Activated T-cell treated with anti-CD3 and anti-CD28 coated beads, Interleukin-2, amount 50 U/mL, for 72 hours (primary cell): ENCODE measurements around the gene H3-3A. TPM values are rescaled to one million over a fixed set of nuclear protein-coding genes. Genes with fewer than 3 reads are reported as not detected.
"Not testable (repeated sequence)": the region's sequence is repeated elsewhere in the genome, so short reads cannot be mapped to it uniquely, and the experiment has no call there.

ENCODE experiments used
- ATAC-seq, 2 donors: fragments of 150-1000 bp; cut with Tn5 transposase; replicated peaks in 1 of 2; 2 replicates each; pipeline ENCODE4 v1.10.0; 2021; ENCODE audit warnings: moderate library complexity in 2 of 2, mild to moderate bottlenecking in 1 of 2
- DNase-seq, 2 donors: peaks; one replicate each; pipeline ENCODE4 v3.0.0; 2021 to 2022; ENCODE audit warnings: mixed read lengths in 1 of 2
- H3K27ac Mint-ChIP-seq: one replicate; pipeline ENCODE4 v1.8.0; 2022; ENCODE audit warnings: mild to moderate bottlenecking, moderate library complexity, mixed read lengths
- H3K27me3 Mint-ChIP-seq: one replicate; pipeline ENCODE4 v1.8.0; 2022; ENCODE audit warnings: low read depth, mixed read lengths
- H3K36me3 Mint-ChIP-seq, 2 donors: one replicate each; pipeline ENCODE4 v1.8.0; 2022; ENCODE audit warnings: mixed read lengths in 2 of 2, mild to moderate bottlenecking in 1 of 2; ENCODE audit not compliant: insufficient read depth in 2 of 2
- H3K4me1 Mint-ChIP-seq: one replicate; pipeline ENCODE4 v1.8.0; 2022; ENCODE audit warnings: low read depth, mixed read lengths
- H3K4me3 Mint-ChIP-seq, 2 donors: one replicate each; pipeline ENCODE4 v1.8.0; 2022; ENCODE audit warnings: mild to moderate bottlenecking in 2 of 2, mixed read lengths in 2 of 2, moderate library complexity in 2 of 2
- H3K9me3 Mint-ChIP-seq, 2 donors: one replicate each; pipeline ENCODE4 v1.8.0; 2022; ENCODE audit warnings: mixed read lengths in 2 of 2
- total RNA-seq, 2 donors: library from RNA; stranded (reverse); gene quantifications; one replicate each; pipeline ENCODE4 v1.2.3, GENCODE V29; 2022

Gene H3-3A
- total RNA-seq, 2 donors from 2014 or later: 231 to 239 TPM

DNA sequence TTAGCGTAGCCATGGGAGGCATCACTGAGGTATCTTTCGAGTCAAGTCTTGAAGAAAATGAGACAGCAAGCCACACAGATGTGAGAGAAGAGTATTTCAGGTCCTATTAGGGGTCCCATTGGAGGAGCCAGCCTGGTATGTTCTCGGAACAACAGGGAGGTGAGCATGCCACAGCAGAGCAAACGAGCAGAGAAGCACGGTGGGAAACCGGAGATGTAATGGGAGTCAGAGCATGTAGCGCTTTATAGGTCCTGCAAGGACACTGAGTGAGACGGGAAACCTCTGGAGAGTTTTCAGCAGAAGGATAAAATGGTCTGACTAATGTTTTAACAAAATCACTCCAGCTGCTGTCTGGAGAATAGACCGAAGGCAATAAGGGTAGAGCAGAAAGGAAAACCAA lies 15.9 kb downstream of the H3-3A start:
- H3K4me1 Mint-ChIP-seq: peaks cover 8% of the 10 kb centered on the region
- no peak overlapping the region for H3K4me3 Mint-ChIP-seq

DNA sequence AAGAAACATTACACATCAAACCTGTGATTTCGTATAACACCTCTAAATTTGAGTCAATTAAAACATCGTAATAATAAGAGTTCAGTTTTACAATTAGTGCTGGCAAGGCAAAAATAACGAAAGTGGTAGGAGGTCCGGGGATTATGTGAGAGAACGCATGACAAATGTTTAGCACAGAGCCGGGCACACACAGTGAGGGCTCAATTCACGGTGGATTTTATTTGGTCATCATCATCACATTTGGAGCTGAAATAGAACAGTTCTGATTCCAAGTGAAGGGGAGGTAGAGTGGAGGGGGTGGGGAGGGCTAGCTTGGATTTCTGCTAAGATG lies 20.0 kb downstream of the H3-3A start:
- peaks cover 8% of the 10 kb centered on the region for H3K4me1 Mint-ChIP-seq
- no peaks in the 10 kb centered on the region for H3K9me3 Mint-ChIP-seq
- no peaks in the 10 kb centered on the region for H3K36me3 Mint-ChIP-seq
- no peak for DNase-seq
- H3K27ac Mint-ChIP-seq: peak overlapping the region; percentile 58
- ATAC-seq: peak in 1 of 2 donors; percentile 2
- no peaks in the 10 kb centered on the region for H3K27me3 Mint-ChIP-seq
- peak overlapping the region; percentile 97 to 98 for H3K4me3 Mint-ChIP-seq

More for the DNA sequence above, 15.9 kb downstream of the H3-3A start:
- Mint-ChIP-seq H3K27me3 (no peaks in the 10 kb centered on the region), H3K9me3 (no peaks in the 10 kb centered on the region), H3K27ac (no peak overlapping the region), H3K36me3 (peaks cover 3 to 6% of the 10 kb centered on the region in 2 donors)
- DNase-seq: no peak
- ATAC-seq: no peak

DNA sequence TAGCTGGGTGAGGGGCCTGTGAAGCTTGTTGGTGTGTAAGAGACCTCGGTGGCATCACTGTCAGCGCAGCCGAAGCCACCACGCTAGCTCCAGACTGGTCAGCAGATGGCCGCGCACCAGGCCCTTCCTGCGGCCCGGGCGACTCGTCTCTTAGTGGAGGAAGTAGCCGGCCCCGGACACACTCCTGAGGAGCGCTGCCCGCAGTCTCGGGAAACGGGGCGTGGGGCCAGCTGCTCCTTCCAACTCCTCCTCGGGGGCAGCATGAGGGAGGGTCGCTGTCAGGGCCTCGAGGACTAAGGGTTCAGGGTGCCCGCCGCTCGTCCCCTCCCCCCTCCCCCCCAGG lies 20.4 kb downstream of the H3-3A start:
- peak; percentile 34 to 57 for ATAC-seq
- H3K4me1 Mint-ChIP-seq: peaks cover 8% of the 10 kb centered on the region
- DNase-seq: peak; percentile 19 to 47
- peak overlapping the region; percentile 97 to 98 for H3K4me3 Mint-ChIP-seq
- H3K36me3 Mint-ChIP-seq: no peaks in the 10 kb centered on the region
- no peaks in the 10 kb centered on the region for H3K9me3 Mint-ChIP-seq
- no peak overlapping the region for H3K27ac Mint-ChIP-seq
- H3K27me3 Mint-ChIP-seq: no peaks in the 10 kb centered on the region

DNA sequence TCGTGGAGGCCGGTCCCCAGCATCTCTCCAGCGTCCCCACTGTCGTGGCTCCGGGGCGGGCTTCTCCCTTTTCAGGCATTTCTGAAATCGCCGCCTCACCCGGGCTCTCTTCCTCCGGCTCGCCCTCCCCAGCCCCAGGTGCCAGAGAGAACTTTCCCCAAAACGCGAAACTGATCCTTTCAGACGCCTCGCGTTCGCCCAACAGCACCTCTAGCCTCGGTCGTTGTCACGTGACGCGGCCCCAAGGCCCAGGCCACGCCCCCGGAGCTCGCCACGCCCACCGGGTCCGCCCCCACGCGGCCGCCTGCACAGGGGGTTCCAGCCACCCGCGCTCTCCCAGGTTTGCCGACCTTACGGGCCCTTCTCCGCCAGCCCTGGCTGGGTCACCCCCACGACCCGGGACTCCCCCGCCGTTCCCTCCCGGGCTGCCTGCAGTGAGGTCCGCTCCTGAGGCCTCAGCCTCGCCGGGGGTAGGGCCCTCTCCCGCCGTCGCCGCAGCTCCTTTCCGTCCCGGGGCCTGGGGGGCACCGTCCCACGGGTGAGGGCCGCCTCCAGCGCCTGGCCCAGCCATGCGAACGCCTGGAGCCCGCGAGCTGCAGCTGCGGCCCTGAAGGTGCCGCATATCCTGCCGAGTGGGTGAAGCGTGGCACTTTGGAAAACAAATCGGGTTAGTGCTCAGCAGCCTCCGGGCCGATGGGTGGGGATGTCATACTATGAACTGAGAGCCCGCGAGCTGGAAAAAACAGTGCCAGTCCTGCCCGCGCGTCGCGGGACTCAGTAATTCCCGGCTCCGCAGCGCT lies 21.0 kb downstream of the H3-3A start:
- Mint-ChIP-seq H3K4me1 (peaks cover 8% of the 10 kb centered on the region), H3K36me3 (no peaks in the 10 kb centered on the region), H3K4me3 (peak overlapping the region; percentile 97 to 98), H3K9me3 (no peaks in the 10 kb centered on the region), H3K27me3 (no peaks in the 10 kb centered on the region), H3K27ac (peak overlapping the region; percentile 39)
- DNase-seq (peak; percentile 95 to 96), ATAC-seq (peak; percentile 92 to 93)

DNA sequence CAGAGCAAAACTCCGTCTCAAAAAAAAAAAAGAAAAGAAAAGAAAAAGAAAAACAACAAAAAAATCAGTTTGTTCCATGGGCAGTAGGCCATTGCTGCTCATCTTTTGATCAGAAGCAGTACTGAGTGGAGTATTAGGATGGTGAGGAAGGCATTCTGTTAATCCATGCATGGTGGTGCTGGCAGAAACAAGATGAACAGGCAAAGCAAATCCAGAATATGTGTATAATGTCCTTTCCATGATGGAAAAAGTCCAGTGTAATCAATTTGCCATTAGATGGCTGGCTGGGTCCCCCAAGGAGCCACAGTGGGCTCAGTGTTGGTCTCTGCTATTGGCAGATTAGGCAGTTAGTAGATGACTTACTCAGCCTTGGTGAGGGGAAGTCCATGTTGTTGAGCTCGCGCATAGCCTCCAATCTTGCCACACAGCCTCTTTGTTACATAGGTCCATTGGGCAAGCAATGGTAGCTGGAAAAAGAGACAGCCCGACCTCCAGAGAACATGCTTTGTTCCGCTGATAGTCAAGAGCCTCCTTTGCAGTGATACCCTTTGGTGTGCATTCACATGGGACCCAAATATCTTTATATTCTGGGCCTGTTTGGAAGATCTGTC lies 23.3 kb downstream of the H3-3A start:
- H3K36me3 Mint-ChIP-seq: no peaks in the 10 kb centered on the region
- H3K27me3 Mint-ChIP-seq: no peaks in the 10 kb centered on the region
- H3K9me3 Mint-ChIP-seq: no peaks in the 10 kb centered on the region
- no peak overlapping the region for H3K4me3 Mint-ChIP-seq
- H3K27ac Mint-ChIP-seq: no peak overlapping the region
- peaks cover 8% of the 10 kb centered on the region for H3K4me1 Mint-ChIP-seq
- DNase-seq (no peak), ATAC-seq (no peak)

DNA sequence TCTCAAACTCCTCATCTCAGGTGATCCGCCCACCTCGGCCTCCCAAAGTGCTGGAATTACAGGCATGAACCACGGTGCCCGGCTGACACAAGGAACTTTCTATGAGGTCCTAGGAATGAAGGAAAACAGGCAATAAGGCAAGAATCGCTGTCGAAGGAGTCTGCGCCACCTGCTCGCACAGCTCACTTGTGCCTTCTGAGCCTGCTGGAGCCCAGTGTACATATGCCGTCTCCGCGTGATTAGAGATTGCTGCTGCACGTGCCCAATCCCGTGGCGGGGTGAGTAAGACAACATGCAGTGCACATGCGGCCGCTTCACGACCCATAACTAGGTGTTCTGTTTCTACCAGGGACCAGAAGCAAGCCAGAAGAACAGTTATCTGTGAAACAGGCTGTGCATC lies 24.3 kb downstream of the H3-3A start:
- Mint-ChIP-seq H3K4me3 (no peak overlapping the region), H3K9me3 (no peaks in the 10 kb centered on the region)
- no peak for DNase-seq

DNA sequence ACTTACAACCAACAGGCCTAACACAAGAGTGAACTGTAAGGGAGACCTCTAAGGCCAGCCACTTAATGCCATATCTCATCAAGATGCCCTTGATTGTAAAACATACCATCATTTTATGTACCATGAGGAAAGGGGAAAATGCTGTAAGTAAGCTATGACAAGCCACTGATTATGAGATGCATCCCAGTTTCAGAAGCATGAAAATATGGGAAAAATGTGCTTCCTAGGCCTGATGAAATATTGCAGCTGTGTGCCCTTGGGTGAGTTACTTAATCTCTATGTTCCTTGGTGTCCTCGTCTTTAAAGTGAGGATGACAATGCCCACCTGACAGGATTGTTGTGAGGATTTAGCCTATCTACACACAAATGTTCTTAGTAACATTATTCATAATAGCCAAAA lies 28.9 kb downstream of the H3-3A start:
- Mint-ChIP-seq H3K36me3 (no peaks in the 10 kb centered on the region), H3K4me3 (no peak overlapping the region), H3K9me3 (no peaks in the 10 kb centered on the region), H3K27ac (no peak overlapping the region), H3K27me3 (no peaks in the 10 kb centered on the region), H3K4me1 (no peaks in the 10 kb centered on the region)
- DNase-seq (no peak), ATAC-seq (no peak)

More for the DNA sequence above, 24.3 kb downstream of the H3-3A start:
- peaks cover 8% of the 10 kb centered on the region for H3K4me1 Mint-ChIP-seq
- no peak overlapping the region for H3K27ac Mint-ChIP-seq
- no peak for ATAC-seq
- H3K27me3 Mint-ChIP-seq: no peaks in the 10 kb centered on the region
- no peaks in the 10 kb centered on the region for H3K36me3 Mint-ChIP-seq

DNA sequence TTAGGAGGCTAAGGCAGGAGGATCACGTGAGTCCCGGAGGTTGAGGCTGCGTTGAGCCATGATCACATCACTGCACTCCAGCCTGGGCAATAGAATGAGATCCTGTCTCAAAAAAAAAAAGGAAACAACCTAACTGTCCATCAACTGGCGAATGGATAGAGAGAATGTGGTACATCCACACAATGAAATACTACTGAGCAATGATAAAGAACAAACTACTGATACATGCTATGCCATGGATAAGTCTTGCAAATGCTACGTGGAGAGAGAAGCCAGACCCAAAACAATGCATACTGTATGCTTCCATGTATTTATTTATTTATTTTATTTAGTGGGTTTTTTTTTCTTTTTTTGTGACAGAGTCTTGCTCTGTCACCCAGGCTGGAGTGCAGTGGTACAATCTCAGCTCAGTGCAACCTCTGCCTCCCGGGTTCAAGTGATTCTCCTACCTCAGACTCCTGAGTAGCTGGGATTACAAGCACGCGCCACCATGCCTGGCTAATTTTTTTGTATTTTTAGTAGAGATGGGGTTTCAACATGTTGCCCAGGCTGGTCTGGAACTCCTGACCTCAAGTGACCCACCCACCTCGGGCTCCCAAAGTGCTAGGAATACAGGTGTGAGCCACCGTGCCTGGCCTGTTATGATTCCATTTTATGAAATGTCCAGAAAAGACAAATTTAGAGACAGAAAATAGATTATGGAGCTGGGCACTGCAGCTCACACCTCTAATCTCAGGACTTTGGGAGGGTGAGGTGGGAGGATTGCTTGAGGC lies 29.7 kb downstream of the H3-3A start:
- not testable (repeated sequence) for DNase-seq, H3K9me3 Mint-ChIP-seq, H3K27me3 Mint-ChIP-seq, ATAC-seq, H3K36me3 Mint-ChIP-seq, H3K4me3 Mint-ChIP-seq, H3K4me1 Mint-ChIP-seq, H3K27ac Mint-ChIP-seq

DNA sequence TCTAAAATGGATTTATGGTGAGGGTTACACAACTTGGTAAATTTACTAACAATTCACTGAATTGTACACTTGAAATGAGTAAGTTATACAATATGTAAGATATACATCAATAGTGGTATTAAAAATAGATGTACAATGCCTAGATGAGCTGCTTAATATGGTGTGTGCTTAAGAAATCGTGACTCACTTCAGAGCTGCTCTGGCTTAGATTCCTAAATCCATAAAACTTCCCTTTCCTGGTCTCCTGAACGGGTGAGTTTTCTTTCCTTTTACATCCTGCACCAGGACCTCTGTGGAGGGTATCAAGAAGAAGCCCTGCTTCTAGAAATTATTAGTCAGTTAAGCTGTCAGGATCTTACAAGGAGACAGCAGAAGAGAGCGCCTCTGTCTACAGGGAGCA lies 30.4 kb downstream of the H3-3A start:
- no peak overlapping the region for H3K4me3 Mint-ChIP-seq

DNA sequence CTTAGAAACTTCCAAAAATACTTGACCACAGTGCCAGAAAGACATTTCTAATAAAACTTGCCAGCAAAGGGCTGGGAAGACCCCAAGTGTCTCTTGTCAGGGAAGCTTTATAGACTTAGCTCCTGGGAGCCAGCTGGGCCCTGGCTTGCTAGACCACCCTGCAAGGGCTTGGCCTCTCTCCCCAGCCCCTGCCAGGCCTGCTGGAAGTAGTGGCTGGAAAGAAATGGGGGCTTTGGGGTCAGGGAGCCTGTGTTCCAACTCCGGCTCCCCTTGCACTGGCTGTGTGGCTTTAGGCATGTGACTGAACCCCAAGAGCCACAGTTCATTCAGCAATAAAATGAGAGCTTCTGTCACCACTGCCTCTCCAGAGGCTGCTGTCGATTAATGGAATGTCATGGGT lies 31.1 kb downstream of the H3-3A start:
- ATAC-seq (no peak), DNase-seq (no peak)
- H3K4me3 Mint-ChIP-seq: no peak overlapping the region
- peaks cover 4% of the 10 kb centered on the region for H3K4me1 Mint-ChIP-seq
- H3K27me3 Mint-ChIP-seq: peaks cover 6% of the 10 kb centered on the region
- no peaks in the 10 kb centered on the region for H3K36me3 Mint-ChIP-seq
- no peaks in the 10 kb centered on the region for H3K9me3 Mint-ChIP-seq
- H3K27ac Mint-ChIP-seq: no peak overlapping the region

More for the DNA sequence above, 30.4 kb downstream of the H3-3A start:
- Mint-ChIP-seq H3K27ac (no peak overlapping the region), H3K36me3 (no peaks in the 10 kb centered on the region), H3K27me3 (peaks cover 6% of the 10 kb centered on the region), H3K4me1 (peaks cover 4% of the 10 kb centered on the region), H3K9me3 (no peaks in the 10 kb centered on the region)
- ATAC-seq: no peak
- DNase-seq: no peak

DNA sequence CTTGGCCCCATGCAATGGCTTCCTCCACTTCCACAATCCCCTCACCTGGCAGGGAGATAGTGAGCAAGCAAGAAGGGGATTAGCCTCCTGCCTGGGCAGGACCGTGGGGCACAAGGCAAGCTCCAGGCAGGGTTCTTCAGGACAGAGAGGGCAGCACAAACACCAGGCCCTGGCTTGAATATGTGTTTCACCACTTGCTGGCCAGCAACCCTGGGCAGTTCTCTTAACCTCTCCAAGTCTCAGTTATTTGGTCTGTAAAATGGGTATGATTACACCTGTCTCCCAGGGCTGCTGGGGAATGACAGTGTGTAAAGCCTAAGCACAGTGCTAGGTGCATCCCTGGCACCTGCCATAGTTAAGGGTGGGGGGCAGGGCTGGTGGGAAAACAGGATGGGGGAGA lies 31.9 kb downstream of the H3-3A start:
- H3K9me3 Mint-ChIP-seq: no peaks in the 10 kb centered on the region
- H3K27ac Mint-ChIP-seq: no peak overlapping the region
- ATAC-seq (no peak), DNase-seq (no peak)
- no peaks in the 10 kb centered on the region for H3K36me3 Mint-ChIP-seq
- peaks cover 4% of the 10 kb centered on the region for H3K4me1 Mint-ChIP-seq
- H3K4me3 Mint-ChIP-seq: no peak overlapping the region
- H3K27me3 Mint-ChIP-seq: peaks cover 6% of the 10 kb centered on the region

DNA sequence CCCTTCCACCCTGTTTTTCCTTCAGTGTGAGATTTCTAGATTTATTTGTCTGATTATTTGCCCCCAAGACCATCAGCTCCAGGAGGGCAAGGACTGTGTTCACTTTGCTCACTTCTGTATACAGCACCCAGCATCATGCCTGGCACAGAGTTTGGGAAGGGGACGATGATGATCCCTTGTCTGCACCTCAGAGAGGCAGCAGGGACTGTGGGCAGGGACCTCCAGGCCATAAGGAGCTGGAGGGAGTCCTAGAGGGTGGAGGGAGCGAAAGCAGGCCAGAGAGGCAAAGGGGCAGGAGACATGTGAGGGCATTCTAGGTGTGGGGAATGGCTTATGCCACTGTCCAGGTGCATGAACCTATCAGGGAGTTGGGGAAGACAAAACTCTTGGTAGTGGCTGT lies 32.8 kb downstream of the H3-3A start:
- Mint-ChIP-seq H3K27me3 (peaks cover 6% of the 10 kb centered on the region), H3K9me3 (no peaks in the 10 kb centered on the region), H3K27ac (no peak overlapping the region), H3K4me1 (peaks cover 13% of the 10 kb centered on the region), H3K36me3 (no peaks in the 10 kb centered on the region), H3K4me3 (no peak overlapping the region)
- ATAC-seq (no peak), DNase-seq (no peak)

DNA sequence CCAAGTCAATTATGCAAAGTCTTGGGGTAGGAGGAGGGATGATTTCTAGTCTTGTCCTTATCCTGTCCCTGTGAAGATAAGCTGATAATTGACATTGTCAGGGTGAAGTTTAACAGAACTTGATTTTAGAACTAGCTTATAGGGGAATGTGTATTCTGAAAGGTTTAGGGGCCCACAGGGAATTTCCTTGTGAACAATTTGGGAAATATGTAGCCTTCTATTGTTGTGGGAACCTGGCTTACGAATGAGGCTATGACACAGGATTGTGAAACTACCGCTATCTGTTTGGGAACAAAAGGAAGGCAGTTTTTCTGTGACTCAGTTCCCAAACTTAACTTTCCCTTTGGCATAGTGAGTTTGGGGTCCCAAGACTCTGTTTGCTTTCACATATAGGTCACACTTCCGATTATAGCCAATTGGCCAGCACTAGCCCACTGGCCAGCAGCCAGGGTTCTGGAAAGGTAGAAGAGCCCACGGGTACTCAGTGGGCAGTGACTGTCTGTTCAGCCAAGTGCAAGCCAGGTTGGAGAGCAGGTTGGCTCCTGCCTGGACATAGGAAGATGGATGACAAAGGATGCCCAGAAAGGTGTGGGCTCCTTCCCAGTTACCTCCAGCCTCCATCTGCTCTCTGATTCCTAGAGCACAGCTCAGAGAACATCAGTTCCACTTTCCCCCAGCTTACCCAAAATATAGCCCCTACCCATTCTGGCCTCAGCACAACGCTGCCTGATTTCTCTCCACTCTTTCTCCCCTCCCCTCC lies 35.5 kb downstream of the H3-3A start:
- Mint-ChIP-seq H3K4me3 (no peak overlapping the region), H3K9me3 (no peaks in the 10 kb centered on the region), H3K27ac (no peak overlapping the region), H3K4me1 (peaks cover 22% of the 10 kb centered on the region), H3K36me3 (no peaks in the 10 kb centered on the region), H3K27me3 (peaks cover 6% of the 10 kb centered on the region)
- DNase-seq: no peak
- ATAC-seq: no peak
